ENCODE results near the gene LRIG2. TPM values are rescaled to one million over a fixed set of nuclear protein-coding genes. Genes with fewer than 3 reads are reported as not detected.

The LRIG2 gene
- 21.9 and 25.4 TPM in 2 replicates for total RNA-seq

GRCh38 chr1:113072757-113073478 is at the start of gene LRIG2:
LRIG2 (plus strand) TSS chr1:113073198; CDS start chr1:113073407, 209 bp downstream.

Other genes with a start within 250 kb of the LRIG2 start
- gene SLC16A1, start 117.0 kb upstream of the LRIG2 start, total RNA-seq, result 109 and 126 TPM in 2 replicates

All from vein endothelial cell (primary cell).